ENCODE measurements around the gene RREB1.

RREB1 gene, protein sequence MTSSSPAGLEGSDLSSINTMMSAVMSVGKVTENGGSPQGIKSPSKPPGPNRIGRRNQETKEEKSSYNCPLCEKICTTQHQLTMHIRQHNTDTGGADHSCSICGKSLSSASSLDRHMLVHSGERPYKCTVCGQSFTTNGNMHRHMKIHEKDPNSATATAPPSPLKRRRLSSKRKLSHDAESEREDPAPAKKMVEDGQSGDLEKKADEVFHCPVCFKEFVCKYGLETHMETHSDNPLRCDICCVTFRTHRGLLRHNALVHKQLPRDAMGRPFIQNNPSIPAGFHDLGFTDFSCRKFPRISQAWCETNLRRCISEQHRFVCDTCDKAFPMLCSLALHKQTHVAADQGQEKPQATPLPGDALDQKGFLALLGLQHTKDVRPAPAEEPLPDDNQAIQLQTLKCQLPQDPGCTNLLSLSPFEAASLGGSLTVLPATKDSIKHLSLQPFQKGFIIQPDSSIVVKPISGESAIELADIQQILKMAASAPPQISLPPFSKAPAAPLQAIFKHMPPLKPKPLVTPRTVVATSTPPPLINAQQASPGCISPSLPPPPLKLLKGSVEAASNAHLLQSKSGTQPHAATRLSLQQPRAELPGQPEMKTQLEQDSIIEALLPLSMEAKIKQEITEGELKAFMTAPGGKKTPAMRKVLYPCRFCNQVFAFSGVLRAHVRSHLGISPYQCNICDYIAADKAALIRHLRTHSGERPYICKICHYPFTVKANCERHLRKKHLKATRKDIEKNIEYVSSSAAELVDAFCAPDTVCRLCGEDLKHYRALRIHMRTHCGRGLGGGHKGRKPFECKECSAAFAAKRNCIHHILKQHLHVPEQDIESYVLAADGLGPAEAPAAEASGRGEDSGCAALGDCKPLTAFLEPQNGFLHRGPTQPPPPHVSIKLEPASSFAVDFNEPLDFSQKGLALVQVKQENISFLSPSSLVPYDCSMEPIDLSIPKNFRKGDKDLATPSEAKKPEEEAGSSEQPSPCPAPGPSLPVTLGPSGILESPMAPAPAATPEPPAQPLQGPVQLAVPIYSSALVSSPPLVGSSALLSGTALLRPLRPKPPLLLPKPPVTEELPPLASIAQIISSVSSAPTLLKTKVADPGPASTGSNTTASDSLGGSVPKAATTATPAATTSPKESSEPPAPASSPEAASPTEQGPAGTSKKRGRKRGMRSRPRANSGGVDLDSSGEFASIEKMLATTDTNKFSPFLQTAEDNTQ (N-terminal part only)

DNA sequence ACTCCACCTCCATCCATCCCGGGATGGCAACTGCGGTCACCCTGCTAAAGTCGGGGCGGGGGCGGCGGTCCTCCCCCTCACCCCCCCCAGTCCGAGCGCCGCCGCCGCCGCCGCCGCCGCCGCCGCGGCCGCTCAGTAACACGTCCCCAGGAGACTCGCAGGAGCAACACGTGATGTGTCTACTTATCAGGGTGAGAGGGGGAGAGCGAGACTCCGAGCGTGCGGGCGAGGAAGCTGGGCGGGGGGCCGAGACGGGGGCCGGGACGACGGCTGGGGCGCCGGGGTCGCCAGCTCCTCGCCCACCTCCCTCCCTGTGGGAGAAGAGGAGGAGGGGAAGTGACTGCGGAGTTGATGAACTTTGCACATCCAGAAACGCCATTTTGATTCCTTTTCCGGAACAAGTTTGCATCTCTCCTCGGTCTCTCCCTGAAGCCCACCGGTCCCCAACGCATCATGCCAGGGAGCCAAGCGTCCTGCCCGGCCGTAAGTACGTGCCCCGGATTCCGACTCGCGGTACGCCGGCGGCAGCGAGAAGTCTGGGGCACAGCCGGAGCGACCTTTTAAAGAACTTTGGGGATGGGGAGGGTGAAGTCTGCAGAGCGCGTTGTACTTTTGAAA is at the start of gene RREB1:
RREB1 (plus strand) TSS at position 384 of the 618 bp plus-strand sequence. CDS start 73,951 bp downstream, outside the sequence.
- POLR2A ChIA-PET, result interaction anchor here (0.6 to 1.2 kb wide), 4 partner anchors 9 to 144 kb away, joined by 3 to 4 read pairs (median 4); no protein-coding TSS in a partner anchor
- Histone ChIP-seq H3K27ac (ENCODE audit: extremely low read depth, low read depth, low read length) (peak within 1 kb of the TSS; percentile 82), H3K4me1 (ENCODE audit: control insufficient read depth, insufficient read depth, low read length) (peaks cover 12% of the 10 kb centered on the region), H3K4me3 (ENCODE audit: low read depth, low read length) (peak within 1 kb of the TSS; percentile 75), H3K36me3 (ENCODE audit: control insufficient read depth in 2 of 2, insufficient read depth in 1 of 2, low read length in 2 of 2) (no peaks in the 10 kb centered on the region), H3K9me3 (ENCODE audit: control insufficient read depth, insufficient read depth, low read depth, low read length) (no peaks in the 10 kb centered on the region)
- CTCF ChIA-PET, result interaction anchor here (0.5 to 0.7 kb wide), 2 partner anchors 123 to 169 kb away, joined by 3 read pairs; no protein-coding TSS in a partner anchor
- TF ChIP-seq SP2 (tag by site-specific recombination; IDR thresholded peaks at IDR 0.05) (peak; percentile 10; the same call in 1 of the 2 replicates), ZNF37A (tag by site-specific recombination; IDR thresholded peaks at IDR 0.05) (no peak), ZNF768 (tag by site-specific recombination; IDR thresholded peaks at IDR 0.05) (no peak), ZNF274 (IDR thresholded peaks at IDR 0.05; ENCODE audit: low read length) (no peak), ZNF274 (tag by site-specific recombination; IDR thresholded peaks at IDR 0.05; ENCODE audit: borderline replicate concordance) (no peak), SCRT2 (tag by site-specific recombination; IDR thresholded peaks at IDR 0.05) (peak; percentile 86), YY1 (tag by site-specific recombination; IDR thresholded peaks at IDR 0.05) (peak; percentile 66), ZNF473 (tag by site-specific recombination; IDR thresholded peaks at IDR 0.05) (no peak), BCL11A (tag by site-specific recombination; IDR thresholded peaks at IDR 0.05; ENCODE audit: low read depth) (no peak), ZNF776 (tag by site-specific recombination; IDR thresholded peaks at IDR 0.05; ENCODE audit: borderline replicate concordance) (no peak), ZNF335 (tag by site-specific recombination; conservative IDR thresholded peaks at IDR 0.05) (peak; percentile 87), ZNF596 (tag by site-specific recombination; IDR thresholded peaks at IDR 0.05) (0 out of 2 replicates have a peak, but pooled peaks have one; percentile 6), EGR2 (tag by site-specific recombination; IDR thresholded peaks at IDR 0.05; ENCODE audit: low read depth) (peak; percentile 67), ZNF629 (tag by site-specific recombination; IDR thresholded peaks at IDR 0.05) (no peak), SCRT1 (tag by site-specific recombination; IDR thresholded peaks at IDR 0.05; ENCODE audit: borderline replicate concordance) (0 out of 2 replicates have a peak, but pooled peaks have one; percentile 9), ZBTB1 (tag by site-specific recombination; IDR thresholded peaks at IDR 0.05) (no peak), YY2 (tag by site-specific recombination; IDR thresholded peaks at IDR 0.05) (no peak), ZNF10 (tag by site-specific recombination; IDR thresholded peaks at IDR 0.05) (peak; percentile 93), GLIS2 (tag by site-specific recombination; IDR thresholded peaks at IDR 0.05) (0 out of 2 replicates have a peak, but pooled peaks have one; percentile 15)
- TF ChIP-seq, protein P1, sequence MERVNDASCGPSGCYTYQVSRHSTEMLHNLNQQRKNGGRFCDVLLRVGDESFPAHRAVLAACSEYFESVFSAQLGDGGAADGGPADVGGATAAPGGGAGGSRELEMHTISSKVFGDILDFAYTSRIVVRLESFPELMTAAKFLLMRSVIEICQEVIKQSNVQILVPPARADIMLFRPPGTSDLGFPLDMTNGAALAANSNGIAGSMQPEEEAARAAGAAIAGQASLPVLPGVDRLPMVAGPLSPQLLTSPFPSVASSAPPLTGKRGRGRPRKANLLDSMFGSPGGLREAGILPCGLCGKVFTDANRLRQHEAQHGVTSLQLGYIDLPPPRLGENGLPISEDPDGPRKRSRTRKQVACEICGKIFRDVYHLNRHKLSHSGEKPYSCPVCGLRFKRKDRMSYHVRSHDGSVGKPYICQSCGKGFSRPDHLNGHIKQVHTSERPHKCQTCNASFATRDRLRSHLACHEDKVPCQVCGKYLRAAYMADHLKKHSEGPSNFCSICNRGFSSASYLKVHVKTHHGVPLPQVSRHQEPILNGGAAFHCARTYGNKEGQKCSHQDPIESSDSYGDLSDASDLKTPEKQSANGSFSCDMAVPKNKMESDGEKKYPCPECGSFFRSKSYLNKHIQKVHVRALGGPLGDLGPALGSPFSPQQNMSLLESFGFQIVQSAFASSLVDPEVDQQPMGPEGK (tag by site-specific recombination; IDR thresholded peaks at IDR 0.05), result peak; percentile 84
- TF ChIP-seq, protein P2, sequence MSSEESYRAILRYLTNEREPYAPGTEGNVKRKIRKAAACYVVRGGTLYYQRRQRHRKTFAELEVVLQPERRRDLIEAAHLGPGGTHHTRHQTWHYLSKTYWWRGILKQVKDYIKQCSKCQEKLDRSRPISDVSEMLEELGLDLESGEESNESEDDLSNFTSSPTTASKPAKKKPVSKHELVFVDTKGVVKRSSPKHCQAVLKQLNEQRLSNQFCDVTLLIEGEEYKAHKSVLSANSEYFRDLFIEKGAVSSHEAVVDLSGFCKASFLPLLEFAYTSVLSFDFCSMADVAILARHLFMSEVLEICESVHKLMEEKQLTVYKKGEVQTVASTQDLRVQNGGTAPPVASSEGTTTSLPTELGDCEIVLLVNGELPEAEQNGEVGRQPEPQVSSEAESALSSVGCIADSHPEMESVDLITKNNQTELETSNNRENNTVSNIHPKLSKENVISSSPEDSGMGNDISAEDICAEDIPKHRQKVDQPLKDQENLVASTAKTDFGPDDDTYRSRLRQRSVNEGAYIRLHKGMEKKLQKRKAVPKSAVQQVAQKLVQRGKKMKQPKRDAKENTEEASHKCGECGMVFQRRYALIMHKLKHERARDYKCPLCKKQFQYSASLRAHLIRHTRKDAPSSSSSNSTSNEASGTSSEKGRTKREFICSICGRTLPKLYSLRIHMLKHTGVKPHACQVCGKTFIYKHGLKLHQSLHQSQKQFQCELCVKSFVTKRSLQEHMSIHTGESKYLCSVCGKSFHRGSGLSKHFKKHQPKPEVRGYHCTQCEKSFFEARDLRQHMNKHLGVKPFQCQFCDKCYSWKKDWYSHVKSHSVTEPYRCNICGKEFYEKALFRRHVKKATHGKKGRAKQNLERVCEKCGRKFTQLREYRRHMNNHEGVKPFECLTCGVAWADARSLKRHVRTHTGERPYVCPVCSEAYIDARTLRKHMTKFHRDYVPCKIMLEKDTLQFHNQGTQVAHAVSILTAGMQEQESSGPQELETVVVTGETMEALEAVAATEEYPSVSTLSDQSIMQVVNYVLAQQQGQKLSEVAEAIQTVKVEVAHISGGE (tag by site-specific recombination; conservative IDR thresholded peaks at IDR 0.05; ENCODE audit: low read depth), result no peak
- TF ChIP-seq, protein P3, sequence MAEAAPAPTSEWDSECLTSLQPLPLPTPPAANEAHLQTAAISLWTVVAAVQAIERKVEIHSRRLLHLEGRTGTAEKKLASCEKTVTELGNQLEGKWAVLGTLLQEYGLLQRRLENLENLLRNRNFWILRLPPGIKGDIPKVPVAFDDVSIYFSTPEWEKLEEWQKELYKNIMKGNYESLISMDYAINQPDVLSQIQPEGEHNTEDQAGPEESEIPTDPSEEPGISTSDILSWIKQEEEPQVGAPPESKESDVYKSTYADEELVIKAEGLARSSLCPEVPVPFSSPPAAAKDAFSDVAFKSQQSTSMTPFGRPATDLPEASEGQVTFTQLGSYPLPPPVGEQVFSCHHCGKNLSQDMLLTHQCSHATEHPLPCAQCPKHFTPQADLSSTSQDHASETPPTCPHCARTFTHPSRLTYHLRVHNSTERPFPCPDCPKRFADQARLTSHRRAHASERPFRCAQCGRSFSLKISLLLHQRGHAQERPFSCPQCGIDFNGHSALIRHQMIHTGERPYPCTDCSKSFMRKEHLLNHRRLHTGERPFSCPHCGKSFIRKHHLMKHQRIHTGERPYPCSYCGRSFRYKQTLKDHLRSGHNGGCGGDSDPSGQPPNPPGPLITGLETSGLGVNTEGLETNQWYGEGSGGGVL (tag by site-specific recombination; IDR thresholded peaks at IDR 0.05), result peak; percentile 93
- TF ChIP-seq, protein P4, sequence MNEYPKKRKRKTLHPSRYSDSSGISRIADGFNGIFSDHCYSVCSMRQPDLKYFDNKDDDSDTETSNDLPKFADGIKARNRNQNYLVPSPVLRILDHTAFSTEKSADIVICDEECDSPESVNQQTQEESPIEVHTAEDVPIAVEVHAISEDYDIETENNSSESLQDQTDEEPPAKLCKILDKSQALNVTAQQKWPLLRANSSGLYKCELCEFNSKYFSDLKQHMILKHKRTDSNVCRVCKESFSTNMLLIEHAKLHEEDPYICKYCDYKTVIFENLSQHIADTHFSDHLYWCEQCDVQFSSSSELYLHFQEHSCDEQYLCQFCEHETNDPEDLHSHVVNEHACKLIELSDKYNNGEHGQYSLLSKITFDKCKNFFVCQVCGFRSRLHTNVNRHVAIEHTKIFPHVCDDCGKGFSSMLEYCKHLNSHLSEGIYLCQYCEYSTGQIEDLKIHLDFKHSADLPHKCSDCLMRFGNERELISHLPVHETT (tag by site-specific recombination; IDR thresholded peaks at IDR 0.05), result no peak
- TF ChIP-seq, protein P5, sequence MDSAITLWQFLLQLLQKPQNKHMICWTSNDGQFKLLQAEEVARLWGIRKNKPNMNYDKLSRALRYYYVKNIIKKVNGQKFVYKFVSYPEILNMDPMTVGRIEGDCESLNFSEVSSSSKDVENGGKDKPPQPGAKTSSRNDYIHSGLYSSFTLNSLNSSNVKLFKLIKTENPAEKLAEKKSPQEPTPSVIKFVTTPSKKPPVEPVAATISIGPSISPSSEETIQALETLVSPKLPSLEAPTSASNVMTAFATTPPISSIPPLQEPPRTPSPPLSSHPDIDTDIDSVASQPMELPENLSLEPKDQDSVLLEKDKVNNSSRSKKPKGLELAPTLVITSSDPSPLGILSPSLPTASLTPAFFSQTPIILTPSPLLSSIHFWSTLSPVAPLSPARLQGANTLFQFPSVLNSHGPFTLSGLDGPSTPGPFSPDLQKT (IDR thresholded peaks at IDR 0.05; ENCODE audit: borderline replicate concordance, low read depth, low read length), result no peak
